Psoas muscle (tissue), 8 donors: ENCODE data around the gene ARL15. TPM values are rescaled to one million over a fixed set of nuclear protein-coding genes. Genes with fewer than 3 reads are reported as not detected.

Experiments used
- ATAC-seq, 4 donors: fragments of 200-7000 bp; cut with Tn5 transposase; one replicate each; pipeline ENCODE4 v1.9.1; 2020; ENCODE audit warnings: moderate library complexity in 3 of 4, mild to moderate bottlenecking in 2 of 4
- DNase-seq, 2 donors: peaks; one replicate each; pipeline ENCODE4 v3.0.0-alpha.2; 2020
- H3K27ac ChIP-seq: fragments of 200-600 bp; one replicate; pipeline ENCODE4 v1.8.0; 2022
- H3K27me3 ChIP-seq, 3 donors: fragments of 200-600 bp in 1 of 3; one replicate each; pipeline versions ENCODE4 v1.6.1 to v1.8.0; 2013 to 2022; ENCODE audit warnings: low read length in 2 of 3, mild to moderate bottlenecking in 2 of 3, moderate library complexity in 1 of 3; ENCODE audit not compliant: insufficient read depth in 3 of 3
- H3K36me3 ChIP-seq, 2 donors: fragments of 200-600 bp in 1 of 2; one replicate each; pipeline versions ENCODE4 v1.6.1 to v1.8.0; 2013 to 2022; ENCODE audit warnings: low read depth in 1 of 2, mild to moderate bottlenecking in 1 of 2, moderate library complexity in 1 of 2; ENCODE audit not compliant: insufficient read depth in 1 of 2
- H3K4me1 ChIP-seq: fragments of 200-600 bp; one replicate; pipeline ENCODE4 v1.8.0; 2022
- H3K4me3 ChIP-seq: fragments of 200-600 bp; one replicate; pipeline ENCODE4 v1.8.0; 2022; ENCODE audit warnings: mild to moderate bottlenecking
- H3K9me3 ChIP-seq: fragments of 200-600 bp; one replicate; pipeline ENCODE4 v1.8.0; 2022
- CTCF ChIP-seq: fragments of 200-600 bp; IDR thresholded peaks from one replicate; pipeline ENCODE4 v1.8.0; 2022; ENCODE audit warnings: antibody characterized with exemption
- WGBS, 3 donors: extraction: QIAGEN DNeasy Blood & Tissue Kit; methylation state at CpG; one replicate each; pipeline versions ENCODE4 v1.1.6 to v1.1.7; 2013; 5-methylcytosine and 5-hydroxymethylcytosine counted together
- intact Hi-C, 2 donors: fragments of 100-400 bp; cut with DNase I; formaldehyde crosslinking; loops; one replicate each; pipeline versions ENCODE4 v1.11.0 to v1.14.2; 2022
- polyA plus RNA-seq, 3 donors: library from polyadenylated mRNA; stranded (reverse); fragments of 200-250 nt; gene quantifications; one replicate each; pipeline ENCODE4 v1.2.3, GENCODE V29; 2013
- total RNA-seq, 4 donors: library from RNA; stranded (reverse); fragmentation: NEBNext Ultra II Directional in 2 of 4; extraction: Animal tissue kit (Norgen Biotek cat#: 25700) in 2 of 4; gene quantifications; one replicate each; pipeline versions ENCODE4 v1.2.1 to v1.2.4, GENCODE V29; 2021 to 2023
- donor health status: healthy with polysubstance abuse.
- donor health status: DM: no; HTN: no; CAD: no; lungs with moderate emphysema.
- donor health status: Bipolar disorder and iron deficiency.
- donor health status: healthy.
- donor health status: DM: yes; HTN: yes; CAD: no.
- donor health status: DM: no; HTN: no; CAD: no.
- donor health status: DM: no; HTN: no; CAD: no.
- donor health status: DM: yes; HTN: yes; CAD: no.

ARL15 gene
- total and polyA plus RNA-seq, 7 donors, result 2.5 to 8.9 (median 4.6) TPM

GRCh38 chr5:54205453-54205852, 104.9 kb downstream of the ARL15 start:
- intact Hi-C loops, result no loop called here
- H3K27me3 ChIP-seq, result no peaks in the 10 kb centered on the region

GRCh38 chr5:54197018-54197417, 113.4 kb downstream of the ARL15 start:
- no peak overlapping the region for H3K4me3 ChIP-seq
- no peaks in the 10 kb centered on the region for H3K27me3 ChIP-seq
- H3K27ac ChIP-seq, result no peak overlapping the region
- ATAC-seq, result no peak
- peaks cover 8% of the 10 kb centered on the region for H3K4me1 ChIP-seq
- no peak for DNase-seq
- intact Hi-C loops, result no loop called here
- no peak for TF ChIP-seq CTCF
- H3K9me3 ChIP-seq, result no peaks in the 10 kb centered on the region
- H3K36me3 ChIP-seq, result no peaks in the 10 kb centered on the region

More at GRCh38 chr5:54205453-54205852, 104.9 kb downstream of the ARL15 start:
- Histone ChIP-seq H3K9me3 (no peaks in the 10 kb centered on the region), H3K27ac (no peak overlapping the region), H3K4me1 (no peaks in the 10 kb centered on the region), H3K36me3 (no peaks in the 10 kb centered on the region), H3K4me3 (no peak overlapping the region)
- no peak for TF ChIP-seq CTCF
- ATAC-seq (no peak), DNase-seq (no peak)
- WGBS, 3 donors, result 63 to 74% (median 68%) methylated on average over 4 of the region's 4 CpGs

GRCh38 chr5:54195701-54196100, 114.7 kb downstream of the ARL15 start:
- no peak for TF ChIP-seq CTCF
- Histone ChIP-seq H3K27ac (no peak overlapping the region), H3K4me3 (no peak overlapping the region), H3K9me3 (no peaks in the 10 kb centered on the region), H3K36me3 (no peaks in the 10 kb centered on the region), H3K27me3 (no peaks in the 10 kb centered on the region), H3K4me1 (peaks cover 8% of the 10 kb centered on the region)
- DNase-seq (no peak), ATAC-seq (no peak)
- intact Hi-C loops, result no loop called here

- H3K4me3 ChIP-seq, result no peak overlapping the region
- H3K9me3 ChIP-seq, result no peaks in the 10 kb centered on the region
- no peaks in the 10 kb centered on the region for H3K36me3 ChIP-seq
- H3K27ac ChIP-seq, result no peak overlapping the region
- DNase-seq (no peak), ATAC-seq (no peak)
- peaks cover 8% of the 10 kb centered on the region for H3K4me1 ChIP-seq
- 34 to 52% (median 47%) methylated on average over 2 of the region's 2 CpGs for WGBS, 3 donors
- intact Hi-C loops, result no loop called here
- H3K27me3 ChIP-seq, result no peaks in the 10 kb centered on the region
- no peak for TF ChIP-seq CTCF
These were observed 116.1 kb downstream of the ARL15 start for GRCh38 chr5:54194318-54194717.

GRCh38 chr5:54187694-54188093, 122.7 kb downstream of the ARL15 start:
- no peak for DNase-seq
- no peak for ATAC-seq
- Histone ChIP-seq H3K27ac (no peak overlapping the region), H3K9me3 (no peaks in the 10 kb centered on the region), H3K4me3 (no peak overlapping the region), H3K36me3 (no peaks in the 10 kb centered on the region), H3K4me1 (peaks cover 4% of the 10 kb centered on the region), H3K27me3 (no peaks in the 10 kb centered on the region)
- intact Hi-C loops, result no loop called here
- no peak for TF ChIP-seq CTCF
